Vagina (tissue), 2 donors: Measurements from ENCODE around the gene OTOF. TPM values are rescaled to one million over a fixed set of nuclear protein-coding genes. Genes with fewer than 3 reads are reported as not detected.

ENCODE experiments used
- DNase-seq, 2 donors: peaks; one replicate each; pipeline ENCODE4 v3.0.0-alpha.2; 2017; ENCODE audit errors: extremely low spot score in 2 of 2
- H3K27ac ChIP-seq: fragments of 200-600 bp; sonication (generic); one replicate; pipeline ENCODE4 v1.5.1; 2019
- H3K27me3 ChIP-seq: fragments of 200-600 bp; sonication (generic); one replicate; pipeline ENCODE4 v1.5.1; 2019
- H3K36me3 ChIP-seq, 2 donors: fragments of 200-600 bp; sonication (generic); one replicate each; pipeline ENCODE4 v1.5.1; 2017 to 2019
- H3K4me1 ChIP-seq: fragments of 200-600 bp; sonication (generic); one replicate; pipeline ENCODE4 v1.5.1; 2019
- H3K4me3 ChIP-seq, 2 donors: fragments of 200-600 bp; sonication (generic); 1 replicate in 1 of 2; 2 replicates in 1 of 2; pipeline ENCODE4 v1.5.1; 2016 to 2019
- H3K9me3 ChIP-seq: fragments of 200-600 bp; sonication (generic); one replicate; pipeline ENCODE4 v1.5.1; 2019
- POLR2A ChIP-seq, 2 donors: fragments of 450-650 bp; IDR thresholded peaks; one replicate each; pipeline ENCODE4 v1.6.1; 2017; ENCODE audit warnings: antibody characterized with exemption in 2 of 2, mild to moderate bottlenecking in 2 of 2, moderate library complexity in 2 of 2
- POLR2AphosphoS5 ChIP-seq, 2 donors: sonication (generic); formaldehyde crosslinking; IDR thresholded peaks; one replicate each; pipeline ENCODE4 v1.9.0; 2017; ENCODE audit warnings: antibody characterized with exemption in 2 of 2, mild to moderate bottlenecking in 2 of 2, low read depth in 1 of 2; ENCODE audit not compliant: insufficient read depth in 1 of 2
- intact Hi-C: fragments of 100-400 bp; cut with DNase I; formaldehyde crosslinking; loops from one replicate; pipeline ENCODE4 v1.15.1; 2023
- total RNA-seq: library from RNA; depleted of rRNA; stranded (reverse); fragments of >200 nt; gene quantifications from one replicate; pipeline ENCODE4 v1.2.3, GENCODE V29; 2016
- TF ChIP-seq, protein P1 (sequence below), 3 experiments: fragments of 450-650 bp in 2 of 3; fragments of 200-600 bp in 1 of 3; sonication (generic) in 1 of 3; IDR thresholded peaks; one replicate each; pipeline ENCODE4 v1.5.1; 2017 to 2019; ENCODE audit warnings: antibody characterized with exemption in 3 of 3, mild to moderate bottlenecking in 2 of 3, moderate library complexity in 2 of 3

OTOF gene
- total RNA-seq, 1 donor from 2014 or later: 0.49 TPM

DNA sequence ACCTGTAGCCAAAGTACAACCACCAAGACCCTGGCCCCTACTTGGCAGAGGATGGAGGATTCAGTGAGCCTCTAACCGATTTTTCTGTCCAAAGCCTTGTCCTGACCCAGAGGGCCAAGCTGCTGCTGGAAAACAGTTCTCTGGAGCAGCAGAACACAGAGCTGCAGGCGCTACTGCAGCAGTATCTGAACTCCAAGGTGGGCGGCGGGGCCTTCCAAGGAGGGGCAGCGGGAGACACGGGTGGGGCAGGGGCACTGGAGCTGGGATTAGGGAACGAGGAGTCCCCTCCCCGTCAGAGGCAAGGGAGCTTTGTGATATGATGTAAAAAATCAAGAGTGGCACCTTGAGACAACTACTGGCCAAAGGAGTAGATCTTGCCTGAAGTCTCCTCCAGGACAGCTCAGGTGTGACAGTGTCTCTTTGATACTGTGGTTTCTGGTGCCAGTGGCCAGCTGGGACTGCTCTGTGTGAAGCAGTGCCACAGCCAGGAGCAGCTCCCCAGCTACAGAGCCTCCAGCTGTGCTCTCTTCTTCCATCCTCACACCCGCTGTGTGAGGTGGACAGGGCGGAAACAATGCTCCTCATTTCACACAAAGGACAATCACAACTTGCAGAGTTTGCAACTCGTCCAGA lies 22.8 kb downstream of the OTOF start:
- Histone ChIP-seq H3K27ac (no peak overlapping the region), H3K36me3 (no peaks in the 10 kb centered on the region), H3K4me1 (no peaks in the 10 kb centered on the region), H3K9me3 (no peaks in the 10 kb centered on the region), H3K27me3 (no peaks in the 10 kb centered on the region), H3K4me3 (no peak overlapping the region)
- DNase-seq: peak in 1 of 2 donors; percentile 82
- intact Hi-C loops: no loop called here
- TF ChIP-seq POLR2A (IDR thresholded peaks at IDR 0.05): no peak
- TF ChIP-seq, protein P1, sequence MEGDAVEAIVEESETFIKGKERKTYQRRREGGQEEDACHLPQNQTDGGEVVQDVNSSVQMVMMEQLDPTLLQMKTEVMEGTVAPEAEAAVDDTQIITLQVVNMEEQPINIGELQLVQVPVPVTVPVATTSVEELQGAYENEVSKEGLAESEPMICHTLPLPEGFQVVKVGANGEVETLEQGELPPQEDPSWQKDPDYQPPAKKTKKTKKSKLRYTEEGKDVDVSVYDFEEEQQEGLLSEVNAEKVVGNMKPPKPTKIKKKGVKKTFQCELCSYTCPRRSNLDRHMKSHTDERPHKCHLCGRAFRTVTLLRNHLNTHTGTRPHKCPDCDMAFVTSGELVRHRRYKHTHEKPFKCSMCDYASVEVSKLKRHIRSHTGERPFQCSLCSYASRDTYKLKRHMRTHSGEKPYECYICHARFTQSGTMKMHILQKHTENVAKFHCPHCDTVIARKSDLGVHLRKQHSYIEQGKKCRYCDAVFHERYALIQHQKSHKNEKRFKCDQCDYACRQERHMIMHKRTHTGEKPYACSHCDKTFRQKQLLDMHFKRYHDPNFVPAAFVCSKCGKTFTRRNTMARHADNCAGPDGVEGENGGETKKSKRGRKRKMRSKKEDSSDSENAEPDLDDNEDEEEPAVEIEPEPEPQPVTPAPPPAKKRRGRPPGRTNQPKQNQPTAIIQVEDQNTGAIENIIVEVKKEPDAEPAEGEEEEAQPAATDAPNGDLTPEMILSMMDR (IDR thresholded peaks at IDR 0.05): no peak
- no peak for TF ChIP-seq POLR2AphosphoS5 (IDR thresholded peaks at IDR 0.05; ENCODE audit: insufficient read depth in 1 of 2, low read depth in 1 of 2)

DNA sequence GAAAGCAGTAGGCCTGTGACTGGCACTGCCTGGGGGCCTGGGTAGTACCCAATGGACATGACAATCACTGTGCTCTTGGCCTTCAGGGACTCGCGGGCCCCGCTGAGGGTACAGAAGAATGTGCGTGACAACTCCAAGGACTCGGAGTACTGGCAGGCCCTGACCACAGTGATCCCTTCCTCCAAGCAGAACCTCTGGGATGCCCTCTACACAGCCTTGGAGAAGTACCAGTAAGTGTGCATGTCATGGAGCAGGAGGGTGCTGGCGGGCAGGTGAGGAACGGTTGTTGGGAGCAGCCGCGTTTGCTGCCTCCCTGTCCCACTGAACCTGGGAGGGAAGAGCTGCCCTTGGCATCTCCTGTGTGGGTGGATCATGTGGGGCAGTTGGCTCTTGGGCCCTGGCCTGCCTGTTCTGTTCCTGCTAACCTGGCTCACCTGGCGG lies 23.3 kb downstream of the OTOF start:
- Histone ChIP-seq H3K27me3 (no peaks in the 10 kb centered on the region), H3K4me3 (no peak overlapping the region), H3K27ac (no peak overlapping the region), H3K4me1 (no peaks in the 10 kb centered on the region), H3K9me3 (no peaks in the 10 kb centered on the region), H3K36me3 (no peaks in the 10 kb centered on the region)
- TF ChIP-seq POLR2A (IDR thresholded peaks at IDR 0.05) (no peak), POLR2AphosphoS5 (IDR thresholded peaks at IDR 0.05; ENCODE audit: insufficient read depth in 1 of 2, low read depth in 1 of 2) (no peak)
- TF ChIP-seq, protein P1 (IDR thresholded peaks at IDR 0.05): no peak
- intact Hi-C loops: no loop called here
- peak in 1 of 2 donors; percentile 93 for DNase-seq

DNA sequence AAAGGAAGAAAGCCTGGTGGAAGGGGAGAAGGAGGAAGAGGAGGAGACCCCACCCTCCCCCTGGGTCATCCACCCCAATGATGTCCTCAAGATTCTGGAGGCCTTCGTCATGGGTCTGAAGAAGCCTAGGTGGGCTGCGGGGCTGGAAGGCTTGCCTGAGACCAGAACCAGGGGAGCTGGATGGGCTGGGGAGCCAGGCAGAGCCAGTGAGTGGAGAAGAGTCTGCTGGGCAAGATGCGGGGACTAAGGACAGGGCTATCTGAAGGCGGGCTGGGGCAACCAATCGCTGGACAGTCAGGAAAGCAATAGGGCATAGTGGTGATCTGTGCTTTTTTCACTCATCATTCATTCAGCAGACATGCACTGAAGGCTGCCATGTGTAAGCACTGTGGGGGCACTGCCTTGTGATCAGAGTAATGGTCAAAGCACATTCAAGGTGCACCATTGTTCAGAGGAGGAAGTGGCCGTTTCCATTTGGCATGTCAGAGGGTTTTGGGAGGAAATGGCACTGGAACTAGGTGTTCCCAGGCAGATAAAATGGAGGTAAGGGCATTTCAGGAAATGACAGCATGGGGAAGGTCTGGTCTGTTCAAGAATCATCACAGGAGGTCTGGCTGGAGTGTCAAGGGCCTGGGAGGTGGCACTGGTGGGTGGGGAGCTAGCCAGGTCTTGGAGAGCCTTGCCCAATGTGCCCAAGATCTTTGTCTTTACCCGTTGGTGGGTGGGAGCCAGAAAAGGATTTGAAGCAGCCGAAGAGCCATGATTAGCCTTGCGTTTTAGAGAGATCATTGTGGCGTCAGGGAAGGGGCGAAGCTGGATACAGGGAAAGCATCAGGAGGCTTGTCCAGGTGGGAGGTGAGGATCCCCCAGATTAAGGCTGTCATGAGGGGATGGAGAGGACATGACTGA lies 24.2 kb downstream of the OTOF start:
- Histone ChIP-seq H3K4me3 (no peak overlapping the region), H3K27me3 (no peaks in the 10 kb centered on the region), H3K4me1 (no peaks in the 10 kb centered on the region), H3K9me3 (no peaks in the 10 kb centered on the region), H3K36me3 (no peaks in the 10 kb centered on the region), H3K27ac (no peak overlapping the region)
- DNase-seq: peak in 1 of 2 donors; percentile 58
- intact Hi-C loops: no loop called here
- no peak for TF ChIP-seq POLR2AphosphoS5 (IDR thresholded peaks at IDR 0.05; ENCODE audit: insufficient read depth in 1 of 2, low read depth in 1 of 2)
- TF ChIP-seq, protein P1 (IDR thresholded peaks at IDR 0.05): no peak

DNA sequence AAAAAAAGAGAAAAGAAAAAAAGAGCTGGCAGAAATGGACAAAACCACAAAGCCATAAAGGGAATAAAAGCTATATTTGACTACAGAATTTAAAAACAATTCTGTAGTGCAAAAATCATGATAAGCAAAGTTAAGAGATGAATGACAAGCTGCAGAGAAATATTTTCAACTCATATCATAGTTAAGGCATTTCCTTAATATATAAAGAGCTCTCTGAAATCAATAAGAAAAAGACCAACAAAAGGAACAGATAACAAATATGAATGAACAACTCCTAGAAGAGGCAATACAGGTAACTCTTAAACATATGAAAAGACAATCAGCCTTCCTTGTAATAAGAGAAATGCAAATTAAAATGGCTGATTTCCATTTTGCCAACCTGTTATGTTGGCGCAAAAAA lies 26.2 kb downstream of the OTOF start:
- Histone ChIP-seq H3K4me1 (no peaks in the 10 kb centered on the region), H3K27ac (no peak overlapping the region), H3K9me3 (no peaks in the 10 kb centered on the region), H3K4me3 (no peak overlapping the region), H3K36me3 (no peaks in the 10 kb centered on the region), H3K27me3 (no peaks in the 10 kb centered on the region)
- DNase-seq: no peak
- intact Hi-C loops: no loop called here
- no peak for TF ChIP-seq POLR2A (IDR thresholded peaks at IDR 0.05)
- TF ChIP-seq POLR2AphosphoS5 (IDR thresholded peaks at IDR 0.05; ENCODE audit: insufficient read depth in 1 of 2, low read depth in 1 of 2): no peak
- TF ChIP-seq, protein P1 (IDR thresholded peaks at IDR 0.05): no peak
